NCI-H1694 treated with DMSO at 0.1 percent for 48 hours (cell line): ENCODE data around the gene ACTL10.
"Not testable (repeated sequence)": the region's sequence is repeated elsewhere in the genome, so short reads cannot be mapped to it uniquely, and the experiment has no call there.

Source experiments
- DNase-seq: peaks from one replicate; lab custom pipeline; 2025; lab: John Stamatoyannopoulos, UW

Gene ACTL10

GRCh38 chr20:33697129-33697528, 30.4 kb downstream of the ACTL10 start:
- DNase-seq = no peak

DNA sequence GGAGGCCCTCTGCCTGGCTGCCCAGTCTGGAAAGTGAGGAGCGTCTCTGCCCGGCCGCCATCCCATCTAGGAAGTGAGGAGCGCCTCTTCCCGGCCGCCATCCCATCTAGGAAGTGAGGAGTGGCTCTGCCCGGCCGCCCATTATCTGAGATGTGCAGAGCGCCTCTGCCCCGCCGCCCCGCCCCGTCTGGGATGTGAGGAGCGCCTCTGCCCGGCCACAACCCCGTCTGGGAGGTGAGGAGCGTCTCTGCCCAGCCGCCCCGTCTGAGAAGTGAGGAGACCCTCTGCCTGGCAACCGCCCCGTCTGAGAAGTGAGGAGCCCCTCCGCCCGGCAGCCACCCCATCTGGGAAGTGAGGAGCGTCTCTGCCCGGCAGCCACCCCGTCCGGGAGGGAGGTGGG, 32.2 kb downstream of the ACTL10 start:
- DNase-seq = not testable (repeated sequence)

DNA sequence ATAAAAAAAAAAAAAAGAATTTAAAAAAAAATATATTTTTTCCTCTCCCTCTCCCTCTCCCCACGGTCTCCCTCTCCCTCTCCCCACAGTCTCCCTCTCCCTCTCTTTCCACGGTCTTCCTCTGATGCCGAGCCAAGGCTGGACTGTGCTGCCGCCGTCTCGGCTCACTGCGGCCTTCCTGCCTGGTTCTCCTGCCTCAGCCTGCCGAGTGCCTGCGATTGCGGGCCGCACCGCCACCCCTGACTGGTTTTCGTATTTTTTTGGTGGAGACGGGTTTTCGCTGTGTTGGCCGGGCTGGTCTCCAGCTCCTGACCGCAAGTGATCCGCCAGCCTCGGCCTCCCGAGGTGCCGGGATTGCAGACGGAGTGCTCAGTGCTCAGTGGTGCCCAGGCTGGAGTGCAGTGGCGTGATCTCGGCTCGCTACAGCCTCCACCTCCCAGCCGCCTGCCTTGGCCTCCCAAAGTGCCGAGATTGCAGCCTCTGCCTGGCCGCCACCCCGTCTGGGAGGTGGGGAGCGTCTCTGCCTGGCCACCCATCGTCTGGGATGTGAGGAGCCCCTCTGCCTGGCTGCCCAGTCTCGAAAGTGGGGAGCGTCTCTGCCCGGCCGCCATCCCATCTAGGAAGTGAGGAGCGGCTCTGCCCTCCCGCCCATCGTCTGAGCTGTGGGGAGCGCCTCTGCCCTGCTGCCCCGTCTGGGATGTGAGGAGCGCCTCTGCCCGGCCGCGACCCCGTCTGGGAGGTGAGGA, 34.1 kb downstream of the ACTL10 start:
- DNase-seq = not testable (repeated sequence)

DNA sequence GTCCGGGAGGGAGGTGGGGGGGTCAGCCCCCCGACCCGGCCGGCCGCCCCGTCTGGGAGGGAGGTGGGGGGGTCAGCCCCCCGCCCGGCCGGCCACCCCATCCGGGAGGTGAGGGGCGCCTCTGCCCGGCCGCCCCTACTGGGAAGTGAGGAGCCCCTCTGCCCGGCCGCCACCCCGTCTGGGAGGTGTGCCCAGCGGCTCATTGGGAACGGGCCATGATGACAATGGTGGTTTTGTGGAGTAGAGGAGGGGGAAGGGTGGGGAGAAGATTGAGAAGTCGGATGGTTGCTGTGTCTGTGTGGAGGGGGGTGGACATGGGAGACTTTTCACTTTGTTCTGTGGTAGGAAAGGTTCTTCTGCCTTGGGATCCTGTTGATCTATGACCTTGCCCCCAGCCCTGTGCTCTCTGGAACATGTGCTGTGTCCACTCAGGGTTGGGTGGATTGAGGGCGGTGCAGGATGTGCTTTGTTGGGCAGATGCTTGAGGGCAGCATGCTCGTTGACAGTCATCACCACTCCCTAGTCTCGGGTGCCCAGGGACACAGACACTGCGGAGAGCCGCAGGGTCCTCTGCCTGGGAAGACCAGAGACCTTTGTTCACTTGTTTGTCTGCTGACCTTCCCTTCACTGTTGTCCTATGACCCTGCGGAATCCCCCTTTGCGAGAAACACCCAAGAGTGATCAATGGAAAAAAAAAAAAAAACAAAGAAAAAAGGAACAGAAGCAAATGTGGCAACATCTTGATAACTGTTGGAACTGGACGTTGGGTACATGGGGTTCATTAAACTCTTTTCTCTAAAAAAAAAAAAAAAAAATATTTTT, 35.1 kb downstream of the ACTL10 start:
- DNase-seq = no peak

DNA sequence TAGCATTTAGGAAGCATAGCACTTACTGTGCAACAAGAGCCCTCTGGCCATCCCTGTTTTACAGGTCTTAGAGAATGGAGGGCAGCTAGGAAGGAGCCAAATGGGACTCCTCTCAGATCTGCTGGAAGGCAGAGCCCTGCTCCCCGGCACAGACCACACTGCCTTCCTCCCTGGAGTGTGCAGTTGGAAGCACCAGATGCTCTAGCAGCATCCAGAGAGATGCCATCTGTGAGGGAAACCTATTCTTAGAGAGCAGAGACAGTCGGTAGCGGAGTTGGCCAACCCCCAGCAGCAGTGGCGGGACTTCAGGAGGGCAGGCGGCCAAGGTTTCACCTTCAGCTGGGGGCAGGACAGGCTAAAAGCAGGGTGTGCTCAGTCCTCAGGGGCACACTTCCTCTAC, 36.1 kb downstream of the ACTL10 start:
- DNase-seq = peak; percentile 95

- DNase-seq = no peak
These were observed 36.9 kb downstream of the ACTL10 start for GRCh38 chr20:33703498-33704137.

DNA sequence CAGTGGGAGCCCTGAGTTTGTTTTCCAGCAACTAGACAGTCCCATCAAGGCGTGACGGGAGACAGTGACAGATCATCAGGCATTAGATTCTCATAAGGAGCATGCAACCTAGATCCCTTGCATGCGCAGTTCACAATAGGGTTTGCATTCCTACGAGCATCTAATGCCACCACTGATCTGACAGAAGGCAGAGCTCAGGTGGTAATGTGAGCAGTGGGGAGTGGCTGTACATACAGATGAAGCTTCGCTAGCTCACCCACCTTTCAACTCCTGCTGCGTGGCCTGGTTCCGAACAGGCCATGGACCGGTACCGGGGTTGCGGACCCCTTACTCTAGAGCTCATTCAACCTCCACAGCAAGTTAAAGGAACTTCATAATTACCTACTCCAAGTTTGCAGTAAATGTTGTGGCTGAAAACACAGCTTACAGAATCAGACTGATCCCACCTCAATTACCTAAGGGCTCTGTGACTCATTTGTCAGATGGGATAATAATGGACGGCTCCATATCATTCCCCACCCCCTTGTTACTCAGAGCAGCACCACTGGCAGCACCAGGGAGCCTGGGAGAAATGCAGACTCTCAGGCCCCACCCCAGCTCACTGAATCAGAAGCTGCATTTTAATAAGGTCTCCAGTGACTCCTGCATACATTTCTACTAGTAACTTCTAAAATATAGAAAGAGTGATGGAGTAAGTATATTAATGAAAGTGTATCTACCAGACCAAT, 37.6 kb downstream of the ACTL10 start:
- DNase-seq = no peak

GRCh38 chr20:33707668-33708067, 40.9 kb downstream of the ACTL10 start:
- no peak for DNase-seq

DNA sequence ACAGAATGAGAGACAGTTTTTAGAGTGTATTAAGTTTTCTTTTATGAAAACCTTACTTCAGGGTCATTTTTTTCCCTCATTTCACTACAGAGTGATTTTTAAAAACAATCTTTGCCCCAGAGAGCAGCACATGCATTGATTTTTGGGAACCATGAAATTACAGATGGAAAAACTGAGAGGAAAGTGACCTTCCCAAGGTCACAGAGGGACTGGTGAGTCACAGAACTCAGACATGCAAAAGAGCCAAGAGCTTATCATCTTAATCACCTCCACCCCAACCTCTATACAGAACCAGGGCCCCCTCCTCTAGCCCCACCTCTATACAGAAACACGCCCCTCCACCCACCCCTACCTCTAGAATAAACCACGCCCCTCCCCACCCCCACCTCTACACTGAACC, 42.7 kb downstream of the ACTL10 start:
- no peak for DNase-seq

DNA sequence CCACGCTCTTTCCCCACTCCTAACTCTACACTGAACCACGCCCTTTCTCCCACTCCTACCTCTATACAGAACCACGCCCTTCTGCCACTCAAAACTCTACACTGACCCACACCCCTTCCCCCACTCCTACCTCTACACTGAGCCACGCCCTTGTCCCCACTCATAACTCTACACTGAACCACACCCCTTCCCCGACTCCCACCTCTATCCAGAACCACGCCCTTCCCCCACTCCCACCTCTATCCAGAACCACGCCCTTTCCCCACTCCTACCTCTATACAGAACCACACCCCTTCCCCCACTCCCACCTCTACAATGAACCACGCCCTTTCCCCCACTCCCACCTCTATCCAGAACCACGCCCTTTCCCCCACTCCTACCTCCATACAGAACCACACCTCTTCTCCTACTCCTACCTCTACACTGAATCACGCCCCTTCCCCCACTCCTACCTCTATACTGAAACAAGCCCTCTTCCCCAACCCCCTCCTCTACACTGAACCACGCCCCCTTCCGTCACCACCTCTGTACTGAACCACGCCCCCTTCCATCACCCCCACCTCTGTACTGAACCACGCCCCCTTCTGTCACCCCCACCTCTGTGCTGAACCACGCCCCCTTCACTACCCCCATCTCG, 43.3 kb downstream of the ACTL10 start:
- DNase-seq = no peak

GRCh38 chr20:33710681-33711445, 44.1 kb downstream of the ACTL10 start:
- DNase-seq = no peak

- DNase-seq = no peak
These were observed 44.6 kb downstream of the ACTL10 start for GRCh38 chr20:33711446-33711738.

GRCh38 chr20:33713865-33714367, 47.2 kb downstream of the ACTL10 start:
- DNase-seq = no peak

DNA sequence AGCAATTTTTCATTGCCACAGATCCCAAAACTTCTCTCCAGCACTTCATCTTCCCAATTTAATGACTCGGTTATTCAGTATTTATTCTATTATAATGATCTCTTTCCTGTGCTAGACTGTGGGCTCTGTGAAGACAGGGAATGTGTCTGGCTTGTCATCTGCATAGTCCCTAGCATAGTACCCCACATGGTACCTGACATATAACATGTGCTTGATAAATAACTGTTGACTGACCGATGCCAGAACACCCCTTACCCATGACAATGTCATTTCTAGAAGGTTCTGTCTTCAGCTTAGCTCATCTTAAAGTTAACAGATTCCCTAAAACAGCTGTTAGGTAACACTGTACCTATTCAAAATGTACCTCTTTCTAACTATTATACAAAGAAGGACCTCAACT, 49.8 kb downstream of the ACTL10 start:
- DNase-seq = no peak
